DMS153 treated with DMSO at 0.1 percent for 48 hours (cell line): ENCODE measurements around the gene DGKB.
A peak's percentile ranks its signal among the peaks of the same experiment; 100 is the strongest.
"Not testable (repeated sequence)": the region's sequence is repeated elsewhere in the genome, so short reads cannot be mapped to it uniquely, and the experiment has no call there.

Experiments
- DNase-seq: peaks from one replicate; lab custom pipeline; 2025; ENCODE audit not compliant: unreplicated experiment; lab: John Stamatoyannopoulos, UW

The DGKB gene

GRCh38 chr7:14480281-14480680, 422.3 kb downstream of the DGKB start:
- no peak for DNase-seq

- DNase-seq: no peak
These were observed 423.6 kb downstream of the DGKB start for GRCh38 chr7:14478834-14479510.

- DNase-seq: not testable (repeated sequence)
These were observed 440.8 kb downstream of the DGKB start for GRCh38 chr7:14461716-14462115.

GRCh38 chr7:14458846-14459245, 443.7 kb downstream of the DGKB start:
- not testable (repeated sequence) for DNase-seq

GRCh38 chr7:14457568-14458453, 444.7 kb downstream of the DGKB start:
- DNase-seq: peak; percentile 91

- DNase-seq: no peak
These were observed 453.3 kb downstream of the DGKB start for GRCh38 chr7:14449291-14449690.

- DNase-seq: no peak
These were observed 455.7 kb downstream of the DGKB start for GRCh38 chr7:14446829-14447228.

GRCh38 chr7:14446219-14446618, 456.3 kb downstream of the DGKB start:
- DNase-seq: no peak

GRCh38 chr7:14438366-14438765, 464.2 kb downstream of the DGKB start:
- DNase-seq: no peak

- DNase-seq: no peak
These were observed 465.7 kb downstream of the DGKB start for GRCh38 chr7:14436878-14437277.

- no peak for DNase-seq
These were observed 469.6 kb downstream of the DGKB start for GRCh38 chr7:14432924-14433323.

- DNase-seq: no peak
These were observed 471.6 kb downstream of the DGKB start for GRCh38 chr7:14430926-14431325.

- no peak for DNase-seq
These were observed 477.0 kb downstream of the DGKB start for GRCh38 chr7:14425559-14425958.

- DNase-seq: no peak
These were observed 477.9 kb downstream of the DGKB start for GRCh38 chr7:14424675-14425074.

- no peak for DNase-seq
These were observed 481.8 kb downstream of the DGKB start for GRCh38 chr7:14420768-14421167.

GRCh38 chr7:14419531-14419930, 483.0 kb downstream of the DGKB start:
- no peak for DNase-seq

- DNase-seq: no peak
These were observed 483.9 kb downstream of the DGKB start for GRCh38 chr7:14418633-14419032.

GRCh38 chr7:14414274-14414986, 488.1 kb downstream of the DGKB start:
- DNase-seq: no peak

- no peak for DNase-seq
These were observed 495.1 kb downstream of the DGKB start for GRCh38 chr7:14407246-14408015.

- no peak for DNase-seq
These were observed 499.0 kb downstream of the DGKB start for GRCh38 chr7:14403587-14403986.

- no peak for DNase-seq
These were observed 502.3 kb downstream of the DGKB start for GRCh38 chr7:14400271-14400670.
